Stimulated activated CD4-positive, alpha-beta T cell treated with anti-CD3 and anti-CD28 coated beads, Interleukin-4, amount 100 ng/mL, for 1 hour (primary cell): ENCODE data around the gene SMTNL2.

ENCODE experiments used
- DNase-seq: peaks from one replicate; pipeline ENCODE4 v3.0.0-alpha.2; 2020

SMTNL2 gene

DNA sequence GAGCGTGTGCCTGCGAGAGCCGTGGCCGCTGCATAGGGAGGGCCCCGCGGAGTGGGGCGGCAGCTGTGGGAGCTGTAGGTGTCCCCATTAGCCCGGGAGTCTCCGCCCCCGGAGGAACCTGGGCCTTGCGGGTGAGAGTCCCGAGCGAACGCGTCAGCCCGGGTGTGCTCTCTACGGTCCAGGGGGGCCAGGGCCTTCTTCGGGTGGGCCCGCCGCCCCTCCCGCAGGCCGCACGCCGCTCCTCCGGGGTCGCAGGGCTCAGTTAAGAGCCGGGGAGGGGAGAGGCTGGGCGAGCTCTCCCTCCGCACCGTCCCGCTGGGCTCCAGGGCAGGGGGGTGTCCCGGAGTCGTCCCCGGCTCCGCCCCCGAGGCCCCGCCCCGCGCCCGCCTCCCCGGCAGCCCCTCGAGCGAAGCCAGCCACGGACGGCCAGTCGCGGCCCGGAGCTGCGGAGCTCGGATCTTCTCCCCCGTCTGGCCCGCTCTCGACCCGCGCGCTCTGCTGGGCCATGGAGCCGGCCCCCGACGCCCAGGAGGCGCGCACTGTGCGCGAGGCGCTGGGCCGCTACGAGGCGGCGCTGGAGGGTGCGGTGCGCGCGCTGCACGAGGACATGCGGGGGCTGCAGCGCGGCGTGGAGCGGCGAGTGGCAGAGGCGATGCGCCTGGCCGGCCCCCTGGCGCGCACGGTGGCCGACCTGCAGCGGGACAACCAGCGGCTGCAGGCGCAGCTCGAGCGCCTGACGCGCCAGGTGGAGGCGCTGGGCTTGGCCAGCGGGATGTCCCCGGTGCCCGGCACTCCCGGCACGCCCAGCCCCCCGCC lies at the start of gene SMTNL2:
Gene SMTNL2 (plus strand): TSS at position 429 of the 816 bp plus-strand sequence. CDS start 77 bp downstream, at position 506.
- DNase-seq = peak; percentile 37

DNA sequence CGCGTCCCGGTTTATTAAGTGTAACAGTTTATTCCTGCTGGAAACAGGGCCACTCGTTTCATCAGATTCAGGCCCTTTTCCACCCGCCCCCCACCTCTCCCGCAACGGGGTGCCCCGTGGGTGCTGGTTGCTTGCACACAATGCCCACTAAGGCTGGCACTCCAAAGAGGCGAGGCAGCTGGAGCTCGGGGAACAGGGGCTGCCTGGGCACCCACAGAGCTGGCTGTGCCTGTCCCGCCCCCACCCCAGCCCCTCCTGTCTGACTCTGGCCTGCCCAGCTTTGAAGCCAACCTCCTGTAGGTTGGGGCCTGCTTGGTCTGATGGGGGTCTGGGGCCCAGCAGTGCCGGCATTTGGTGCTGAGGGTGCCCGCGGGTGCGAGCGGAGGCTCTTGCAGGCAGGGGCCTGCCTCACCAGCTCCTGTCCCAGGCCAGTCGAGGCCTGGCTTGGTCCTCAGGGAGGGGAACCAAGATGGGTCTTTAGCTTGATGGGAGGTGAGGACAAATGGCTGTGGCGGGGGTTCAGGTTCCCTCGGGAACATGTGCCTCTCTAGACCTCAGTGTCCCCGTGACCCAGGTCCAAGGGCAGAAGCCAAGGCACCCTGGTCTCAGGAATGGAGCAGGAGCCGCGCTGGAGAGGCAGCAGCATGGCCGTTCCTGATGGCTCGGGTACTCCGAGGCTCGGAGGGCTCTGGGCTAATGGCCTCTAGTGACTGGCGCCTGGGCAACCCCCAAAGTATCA lies 49.2 kb upstream of the SMTNL2 start:
- DNase-seq = no peak

DNA sequence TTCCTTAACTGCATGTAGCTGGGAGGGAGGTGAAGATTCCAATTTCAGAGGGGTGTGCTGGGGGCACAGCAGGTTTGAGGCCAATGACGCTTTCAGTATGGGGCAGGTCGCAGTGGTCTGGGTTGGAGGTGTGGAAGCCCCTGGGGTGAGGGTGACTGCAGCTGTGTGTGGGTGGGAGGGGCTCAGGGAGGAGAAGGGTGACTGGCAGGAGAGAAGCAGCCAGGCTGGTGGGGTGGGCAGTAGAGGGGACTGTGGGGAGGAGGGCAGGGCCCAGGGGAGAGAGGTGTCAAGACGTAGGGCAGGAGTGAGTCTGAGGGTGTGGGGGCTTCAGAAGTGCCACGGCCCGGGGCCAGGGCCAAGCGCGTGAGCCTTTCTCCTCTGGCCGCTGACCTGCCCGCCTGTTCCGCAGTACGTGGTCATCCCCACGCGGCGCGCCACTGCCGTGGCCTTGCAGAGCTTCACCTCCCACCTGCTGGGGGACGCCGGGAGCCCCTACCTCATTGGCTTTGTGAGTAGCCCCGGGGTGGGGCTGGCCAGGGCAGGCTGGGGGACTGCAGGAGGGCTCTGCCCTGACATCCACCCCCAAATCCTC lies 48.6 kb upstream of the SMTNL2 start:
- no peak for DNase-seq

DNA sequence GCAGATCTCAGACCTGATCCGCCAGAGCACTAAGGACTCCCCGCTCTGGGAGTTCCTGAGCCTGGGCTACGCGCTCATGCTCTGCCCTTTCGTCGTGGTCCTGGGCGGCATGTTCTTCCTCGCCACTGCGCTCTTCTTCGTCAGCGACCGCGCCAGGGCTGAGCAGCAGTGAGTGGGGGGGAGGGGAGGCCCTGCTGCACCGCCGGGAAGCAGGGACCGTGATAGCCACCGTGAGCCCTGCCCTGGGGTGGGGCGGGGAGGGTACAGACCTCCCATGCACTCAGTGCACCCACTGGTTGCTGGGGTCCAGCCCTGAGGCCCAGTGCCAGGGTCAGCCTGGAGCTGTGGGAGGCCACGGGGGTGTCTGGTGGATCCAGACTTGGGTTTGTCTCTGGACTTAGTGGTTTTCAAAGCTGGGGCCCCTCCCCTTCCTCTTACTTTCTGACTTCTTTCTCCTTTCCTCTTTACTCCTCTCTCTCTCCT lies 48.0 kb upstream of the SMTNL2 start:
- DNase-seq = no peak

DNA sequence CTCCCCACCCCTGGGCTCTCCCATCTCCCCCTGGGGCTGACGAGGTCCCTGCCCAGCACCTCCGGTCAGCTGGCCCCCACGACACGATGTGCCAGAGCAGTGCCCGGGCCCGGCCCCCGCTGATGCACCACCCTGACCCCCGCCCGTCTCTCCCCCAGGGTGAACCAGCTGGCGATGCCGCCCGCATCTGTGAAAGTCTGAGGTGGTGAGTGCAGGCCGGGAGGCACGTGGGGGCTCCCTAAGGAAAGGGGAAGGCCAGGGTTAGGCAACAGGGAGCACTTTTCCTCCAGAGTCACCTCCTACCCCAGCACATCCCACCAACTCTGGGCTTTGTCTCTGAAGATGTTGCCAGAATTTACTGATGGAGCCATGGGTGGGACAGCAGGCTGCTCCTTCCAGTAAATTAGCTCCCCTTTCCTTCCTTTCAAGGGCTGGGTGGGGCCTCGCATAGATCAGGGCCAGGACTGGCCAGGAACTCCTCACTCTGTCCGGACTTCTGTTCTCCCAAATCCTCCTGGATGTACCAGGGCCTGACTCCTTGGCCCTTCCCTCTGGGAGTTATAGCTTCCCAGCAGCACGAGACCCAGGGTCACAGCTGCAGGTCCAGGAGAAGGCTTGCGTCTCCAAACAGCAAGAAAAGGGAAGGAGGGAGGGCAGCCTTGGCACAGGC lies 47.5 kb upstream of the SMTNL2 start:
- DNase-seq = no peak

DNA sequence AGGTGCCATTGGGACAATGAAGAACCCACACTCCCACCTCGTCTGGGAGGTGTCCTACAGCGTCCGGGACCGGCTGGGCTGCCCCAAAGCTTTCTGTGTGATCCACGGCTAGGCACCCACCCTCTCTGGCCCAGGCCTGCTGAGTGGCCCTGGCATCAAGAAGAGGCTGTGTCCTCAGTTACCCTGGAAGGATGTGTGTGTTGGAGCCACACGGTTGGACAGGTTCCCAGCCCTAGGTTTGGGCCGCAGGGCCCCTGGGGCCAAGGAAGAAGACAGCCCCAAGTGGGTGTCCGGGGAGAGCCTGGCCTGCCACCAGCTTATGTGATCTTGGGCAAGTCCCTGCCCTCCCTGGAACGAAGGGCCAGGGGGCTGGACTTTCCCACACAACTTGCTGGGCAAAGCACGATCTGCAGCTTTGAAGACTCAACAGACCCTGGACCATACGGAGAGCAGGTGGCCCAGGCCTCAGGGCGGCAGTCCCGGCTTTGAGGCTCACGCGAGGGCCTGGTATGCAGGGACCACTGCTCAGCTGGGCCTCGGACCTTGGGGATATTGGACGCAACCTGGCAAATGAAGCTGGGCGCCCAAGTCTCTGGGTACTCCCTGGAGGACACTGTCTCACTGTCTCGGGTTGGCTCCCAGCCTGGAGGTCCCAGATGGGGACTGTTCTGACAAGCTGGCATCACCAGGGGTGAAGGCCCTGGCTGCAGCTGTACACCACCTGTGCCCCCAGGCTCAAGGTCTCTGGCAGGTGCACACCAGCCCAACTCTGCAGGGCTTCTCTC lies 46.7 kb upstream of the SMTNL2 start:
- no peak for DNase-seq

DNA sequence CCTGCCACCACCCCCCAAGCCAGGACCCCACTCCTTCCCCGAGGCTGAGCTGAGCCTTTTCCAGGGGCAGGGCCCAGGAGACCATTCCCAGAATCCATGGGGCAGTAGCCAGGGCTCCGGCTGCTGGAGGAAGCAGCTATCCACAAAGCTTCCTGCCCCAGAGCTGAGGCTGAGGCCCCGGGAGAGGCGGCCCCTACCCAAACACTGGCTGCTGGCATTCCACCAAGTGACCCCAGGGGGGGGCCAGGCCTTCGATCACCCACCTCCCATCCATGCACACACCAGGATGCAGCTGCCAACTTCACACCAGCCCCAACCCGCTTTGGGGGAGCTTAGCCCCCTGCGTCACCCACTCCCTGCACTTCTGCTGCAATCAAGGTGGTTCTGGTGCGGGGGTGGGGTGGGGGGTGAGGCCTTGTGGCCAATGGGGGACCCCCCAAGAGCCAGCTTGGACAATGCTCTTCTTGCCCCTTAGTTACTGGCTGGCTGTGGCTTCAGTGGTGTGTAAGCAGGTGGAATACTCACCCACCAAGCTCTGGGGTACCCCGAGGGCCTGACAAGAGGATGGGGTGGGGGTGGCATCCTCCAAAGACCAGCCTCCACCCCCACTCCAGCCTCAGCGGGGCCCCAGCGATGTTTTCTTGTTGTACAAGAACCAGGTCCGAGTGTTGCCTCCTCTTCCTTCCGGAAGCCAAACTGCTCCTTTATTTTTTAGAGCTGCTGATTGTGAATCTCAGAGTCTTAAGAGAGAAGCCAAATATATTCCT lies 45.9 kb upstream of the SMTNL2 start:
- DNase-seq = no peak

DNA sequence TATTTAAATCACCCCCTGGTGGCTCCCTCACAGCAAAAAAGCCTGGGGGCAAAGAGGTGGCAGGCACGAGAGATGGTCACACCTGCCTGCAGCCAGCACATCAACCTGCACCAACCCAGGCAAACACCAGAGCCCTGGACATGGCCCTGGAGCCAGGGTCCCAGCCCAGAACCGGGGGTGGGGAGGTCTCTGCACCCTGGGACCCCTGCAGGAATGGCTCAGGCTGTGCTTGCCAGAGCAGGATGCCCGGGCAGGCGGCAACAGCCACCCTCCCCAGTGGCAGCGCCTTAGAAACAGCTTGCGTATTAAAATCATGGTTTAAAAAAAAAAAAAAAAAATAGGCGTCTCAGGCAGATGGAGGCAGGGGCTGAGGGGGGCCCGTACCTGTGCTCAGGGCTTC lies 45.3 kb upstream of the SMTNL2 start:
- DNase-seq = no peak

DNA sequence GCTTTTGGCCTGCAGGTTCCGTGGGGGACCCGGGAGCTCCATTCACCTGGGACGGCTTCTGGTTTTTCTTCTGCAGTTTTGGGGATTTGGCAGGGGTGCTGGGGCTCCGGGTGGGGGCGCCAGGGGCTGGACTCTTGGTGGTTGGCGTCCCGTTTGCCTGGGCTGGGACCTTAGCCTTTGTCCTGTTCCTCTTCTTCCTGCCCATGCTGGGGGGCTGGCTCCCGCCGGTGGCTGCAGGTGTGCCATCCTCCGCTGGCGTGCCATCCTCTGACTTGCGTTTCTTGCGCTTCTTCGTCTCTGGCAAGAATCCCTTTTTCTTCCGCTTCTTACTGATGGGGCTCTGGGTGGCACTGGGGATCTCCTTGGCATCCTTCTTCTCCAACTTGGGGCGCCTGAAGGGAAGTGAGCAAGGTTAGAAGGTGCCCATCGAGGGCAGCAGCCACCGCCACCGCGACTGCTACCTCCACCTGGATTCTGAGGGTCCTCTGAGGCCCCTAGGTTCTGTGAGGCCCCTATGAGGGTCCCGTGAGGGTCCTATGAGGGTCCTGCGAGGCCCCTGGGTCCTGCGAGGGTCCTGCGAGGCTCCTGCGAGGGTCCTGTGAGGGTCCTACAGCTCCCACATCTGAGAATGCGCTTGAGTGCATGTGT lies 44.6 kb upstream of the SMTNL2 start:
- DNase-seq = no peak

DNA sequence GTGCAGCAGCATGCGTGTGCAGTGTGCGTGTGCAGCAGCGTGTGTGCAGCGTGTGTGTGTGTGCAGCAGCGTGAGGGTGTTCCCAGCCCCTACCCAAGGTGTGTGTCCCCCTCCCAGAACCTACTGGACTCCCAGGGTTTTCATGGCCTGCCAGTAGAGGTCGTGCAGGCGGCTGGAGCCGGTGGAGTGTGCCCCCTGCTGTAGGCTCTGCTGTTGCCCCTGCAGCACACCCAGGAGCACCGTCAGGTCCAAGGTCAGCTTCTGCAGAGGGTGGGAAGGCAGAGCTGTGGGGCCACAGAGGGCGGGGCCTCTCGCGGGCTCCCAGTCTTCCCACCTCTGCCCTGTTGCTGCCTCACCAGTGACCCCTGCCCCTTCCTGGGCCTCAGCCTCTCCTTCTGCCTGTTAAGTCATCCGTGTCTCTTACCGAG lies 44.1 kb upstream of the SMTNL2 start:
- no peak for DNase-seq

DNA sequence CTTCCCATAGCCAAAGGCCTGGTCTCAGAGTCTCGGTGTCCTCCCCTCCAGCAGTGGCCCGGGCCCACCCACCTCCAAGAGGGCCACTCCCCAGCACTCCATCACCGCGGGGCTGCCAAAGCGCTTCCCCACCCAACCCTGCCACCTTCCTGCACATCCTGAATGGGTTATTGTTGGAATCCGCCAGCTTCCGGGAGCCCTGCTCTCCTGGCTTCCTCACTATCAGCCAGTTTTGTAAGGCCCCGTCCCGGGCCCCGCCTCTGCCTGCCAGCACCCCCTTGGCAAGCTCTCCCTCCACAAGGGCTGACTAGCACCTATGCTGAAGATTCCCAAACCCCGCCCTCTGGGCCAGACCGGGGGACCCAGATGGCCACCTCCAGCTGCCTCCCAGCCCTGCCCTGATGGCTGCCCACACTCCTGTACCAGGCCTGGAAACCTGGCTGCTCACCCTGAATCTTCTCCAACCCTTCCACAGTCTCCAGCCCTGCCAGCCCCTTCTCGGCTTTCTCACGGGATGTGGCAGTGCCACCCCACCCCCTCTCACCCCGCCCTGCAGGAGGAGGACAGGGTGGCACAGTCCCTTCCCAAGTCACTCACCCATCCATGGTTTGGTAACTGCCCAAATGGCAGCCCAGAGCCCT lies 43.5 kb upstream of the SMTNL2 start:
- no peak for DNase-seq

DNA sequence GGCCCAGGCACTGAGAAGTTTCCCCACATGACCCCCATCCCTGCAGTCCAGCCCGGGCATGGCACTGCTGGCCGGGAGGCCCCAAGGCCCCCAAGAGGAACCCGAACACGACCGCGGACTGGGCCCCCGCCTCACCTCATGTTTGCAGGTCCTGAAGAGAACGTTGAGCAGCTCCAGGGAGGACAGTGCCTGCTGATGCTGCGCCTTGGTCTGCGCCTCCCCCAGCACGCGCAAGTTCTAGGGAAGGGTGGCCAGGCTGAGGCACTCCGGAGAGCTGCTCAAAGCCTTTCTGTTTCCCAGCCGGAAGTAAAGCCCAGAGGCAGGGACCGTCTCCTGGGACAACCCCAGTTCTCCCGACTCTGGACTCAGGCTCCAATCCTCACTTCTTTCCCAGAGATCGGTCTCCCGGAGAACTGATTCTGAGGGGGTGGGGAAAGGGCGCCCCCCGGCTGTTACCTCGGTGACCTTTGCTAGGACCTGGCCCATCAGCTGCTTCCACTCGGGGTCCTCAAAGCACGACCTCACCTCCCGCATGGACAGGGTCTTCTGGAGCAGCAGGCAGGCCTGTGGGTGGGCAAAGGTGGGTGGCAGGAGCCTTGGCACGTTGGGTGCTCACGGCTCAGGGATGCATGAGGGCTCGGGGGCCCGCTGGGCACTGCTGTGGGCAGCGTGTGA lies 42.9 kb upstream of the SMTNL2 start:
- DNase-seq = no peak

DNA sequence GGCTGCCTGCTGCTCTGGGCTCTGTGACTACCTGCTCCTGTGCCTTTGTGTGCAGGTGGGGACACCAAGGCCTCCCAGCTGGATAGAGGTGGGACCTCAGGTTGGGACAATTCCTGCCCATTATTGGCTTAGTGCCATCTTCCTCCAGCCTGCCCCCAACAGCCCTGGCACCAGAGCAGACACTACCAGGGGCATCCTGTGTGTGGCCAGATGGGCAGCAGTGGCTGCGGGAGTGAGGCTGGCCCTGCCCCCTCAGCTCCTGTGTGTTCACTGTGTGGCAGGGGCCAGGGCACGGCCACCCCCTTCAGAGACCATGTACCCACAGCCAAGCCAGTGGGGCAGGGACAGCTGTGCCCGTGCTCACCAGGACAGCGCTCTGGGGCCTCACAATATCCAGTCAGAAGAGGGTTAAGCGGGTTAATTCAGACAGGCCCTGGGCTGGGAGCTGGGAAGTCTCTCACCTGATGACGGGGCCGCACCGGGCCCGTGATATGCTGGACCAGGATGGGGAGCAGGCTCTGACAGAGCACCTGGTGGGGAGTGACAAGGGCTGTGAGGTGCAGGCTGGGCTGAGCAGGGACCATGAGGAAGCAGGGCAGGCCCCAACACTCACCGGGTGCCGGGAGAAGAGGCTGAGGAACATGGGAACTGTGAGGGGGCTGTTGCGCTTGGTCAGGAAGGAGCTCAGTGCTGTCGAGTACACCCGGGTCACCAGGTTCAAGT lies 42.2 kb upstream of the SMTNL2 start:
- no peak for DNase-seq

DNA sequence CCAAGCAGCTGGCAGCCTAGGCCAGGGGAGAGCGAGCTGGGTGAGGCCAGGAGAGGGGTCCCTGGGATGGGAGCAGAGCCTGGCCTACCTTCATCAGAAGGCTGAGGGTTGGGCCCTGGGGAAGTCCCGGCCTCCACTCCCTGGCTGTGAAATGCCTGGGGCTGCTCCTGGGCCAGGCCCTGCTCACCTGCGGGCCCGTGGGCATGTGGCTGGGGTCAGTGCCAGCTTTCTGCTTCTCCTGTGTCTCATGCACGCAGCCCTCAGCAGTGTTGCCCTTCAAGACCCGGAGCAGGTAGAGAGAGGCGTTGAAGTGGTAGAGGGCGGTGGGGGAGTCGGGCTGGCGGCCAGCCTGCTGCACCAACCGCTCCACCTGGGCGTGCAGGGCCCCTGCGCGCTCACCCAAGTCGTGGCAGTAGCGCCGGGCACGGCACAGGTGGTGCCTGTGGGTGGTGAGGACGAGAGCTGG lies 41.6 kb upstream of the SMTNL2 start:
- no peak for DNase-seq

DNA sequence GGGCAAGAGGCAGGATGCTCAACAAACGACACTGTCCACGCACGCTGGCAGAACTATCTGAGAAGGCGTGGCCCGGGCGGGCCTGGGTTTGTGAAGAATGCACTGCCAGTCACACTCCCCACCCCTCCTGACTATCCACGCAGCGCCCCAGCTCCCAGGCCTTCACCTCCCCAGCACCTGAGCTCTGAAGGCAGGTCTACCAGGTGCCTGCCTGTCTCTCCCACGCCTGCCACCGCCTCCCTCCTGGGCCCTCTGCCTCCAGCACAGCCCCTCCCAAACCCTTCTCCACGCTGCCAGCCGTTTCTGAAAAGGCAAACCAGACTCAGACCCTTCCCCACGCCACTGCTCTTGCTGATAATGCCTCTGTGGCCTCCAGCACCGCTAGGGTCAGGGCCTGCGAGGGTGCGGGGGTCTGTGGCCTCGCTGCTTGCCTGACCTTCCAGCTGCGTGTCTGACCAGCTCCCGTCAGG lies 40.7 kb upstream of the SMTNL2 start:
- no peak for DNase-seq

DNA sequence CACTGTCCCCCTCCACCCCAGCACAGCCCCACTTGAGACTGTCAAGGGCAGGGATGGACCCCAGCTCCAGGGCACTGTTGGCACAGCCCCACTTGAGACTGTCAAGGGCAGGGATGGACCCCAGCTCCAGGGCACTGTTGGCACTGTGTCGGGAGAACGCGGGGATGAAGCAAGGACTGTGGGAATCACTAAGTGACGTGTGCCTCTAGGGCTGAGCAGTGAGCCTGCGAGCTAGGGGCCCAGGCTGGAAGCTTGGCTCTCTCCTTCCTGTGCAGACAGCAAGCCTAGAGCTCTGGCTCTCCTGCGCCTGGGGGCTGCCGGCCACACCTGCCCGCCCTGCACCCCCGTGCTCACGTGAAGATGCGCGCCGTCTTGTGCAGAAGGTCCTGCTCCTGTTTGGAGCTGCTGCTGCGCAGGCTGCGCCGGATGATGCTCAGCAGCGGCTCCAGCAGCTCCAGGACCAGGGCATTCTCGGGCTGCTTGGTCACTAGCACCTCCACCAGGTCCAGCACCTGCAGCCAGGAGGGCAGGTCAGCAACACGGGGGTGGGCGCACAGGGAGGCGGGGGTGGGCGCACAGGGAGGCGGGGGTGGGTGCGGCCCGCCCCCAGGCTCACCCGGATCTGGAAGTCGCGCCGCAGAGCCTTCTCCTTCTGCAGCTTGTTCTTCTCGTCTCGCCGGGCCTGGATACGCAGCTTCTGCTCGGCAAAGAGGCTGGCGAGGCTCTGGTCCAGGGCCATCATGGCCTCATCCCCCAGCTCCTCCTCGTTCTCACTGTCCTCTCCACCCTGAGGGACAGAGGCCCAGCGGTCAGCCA lies 40.0 kb upstream of the SMTNL2 start:
- no peak for DNase-seq

DNA sequence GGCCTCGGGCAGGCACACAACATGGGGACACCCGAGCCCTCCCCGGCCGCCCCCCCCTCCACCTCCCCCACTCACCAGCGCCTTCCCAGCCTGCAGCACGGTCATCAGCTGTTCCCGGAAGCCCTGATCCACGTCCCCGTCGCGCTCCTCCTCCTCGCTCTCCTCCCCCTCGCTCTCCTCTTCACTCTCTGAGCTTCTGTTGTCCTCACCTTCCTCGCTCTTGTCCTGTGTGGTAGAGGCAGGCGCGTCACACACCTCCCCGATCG lies 39.4 kb upstream of the SMTNL2 start:
- no peak for DNase-seq

DNA sequence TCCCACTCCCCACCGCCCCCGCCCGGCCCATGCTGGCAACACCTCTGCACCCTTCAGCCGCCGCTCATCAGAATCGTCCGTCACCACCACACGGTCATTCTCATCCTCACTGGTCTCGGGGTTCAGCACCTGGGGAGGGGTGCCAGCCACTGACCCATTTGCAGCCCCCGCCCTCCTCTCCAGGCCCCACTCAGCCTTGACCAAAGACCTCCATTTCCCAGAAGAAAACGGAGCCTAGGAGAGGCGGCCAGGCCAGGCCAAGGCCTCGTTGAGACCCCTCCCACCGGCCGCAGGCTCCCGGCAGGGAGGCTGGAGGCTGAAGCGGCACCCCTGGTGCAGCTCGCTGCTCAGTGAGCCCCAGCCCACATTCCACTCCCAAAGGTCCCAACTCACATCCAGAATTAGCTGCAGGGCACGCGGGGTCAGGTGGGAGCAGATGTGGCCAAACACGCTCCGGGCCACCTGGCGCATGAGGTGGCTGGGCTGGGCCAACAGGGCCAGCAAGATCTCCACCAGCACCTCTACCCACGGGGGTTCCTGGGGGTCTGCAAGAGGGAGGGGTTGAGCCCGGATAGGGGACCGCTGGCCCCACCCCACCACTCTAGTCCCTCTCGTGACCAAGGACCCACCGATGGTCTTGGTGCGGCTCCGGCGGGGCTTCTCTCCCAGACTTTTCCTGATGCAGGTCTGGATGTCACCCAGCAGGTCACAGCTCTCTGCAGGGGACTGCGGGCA lies 38.9 kb upstream of the SMTNL2 start:
- DNase-seq = no peak
